NCI-H2029 (cell line): Measurements from ENCODE around the gene ZNF540.
"Not testable (repeated sequence)": the region's sequence is repeated elsewhere in the genome, so short reads cannot be mapped to it uniquely, and the experiment has no call there.

Experiments
- DNase-seq: peaks from one replicate; lab custom pipeline; 2025; lab: John Stamatoyannopoulos, UW

ZNF540 gene

DNA sequence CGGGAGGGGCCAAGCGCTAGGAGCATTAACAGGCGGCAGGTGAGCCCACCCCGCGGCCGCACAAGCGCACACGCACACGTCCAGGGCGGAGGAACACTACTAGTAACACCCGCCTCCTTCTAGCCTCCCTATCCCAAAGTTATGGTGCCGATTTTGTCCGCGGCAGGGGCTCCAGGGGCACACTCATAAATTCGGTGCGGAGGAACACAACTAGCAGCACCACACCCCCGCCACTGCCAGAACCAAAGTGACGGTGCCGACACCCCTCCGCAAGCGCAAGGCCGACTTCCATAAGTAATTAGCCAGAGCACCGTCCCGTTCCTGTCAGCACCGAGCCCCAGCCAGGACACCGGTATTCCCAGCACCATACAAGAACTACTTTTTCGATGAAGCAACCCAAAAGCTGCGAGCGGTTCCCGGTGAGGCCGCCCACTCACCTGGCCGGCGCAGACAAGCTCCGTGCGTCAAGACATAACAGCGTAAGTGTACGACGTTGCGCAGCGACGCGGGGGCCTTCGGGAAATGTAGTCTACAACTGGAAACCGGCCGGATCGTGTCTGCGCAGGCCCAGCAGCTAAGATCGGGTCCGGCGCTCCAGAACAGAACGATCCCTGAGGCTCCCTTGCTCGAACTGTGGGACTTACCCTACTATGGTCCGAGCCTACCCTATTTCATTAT, at the start of gene ZNF540, which contains the start of gene ZNF571:
ZNF540 (plus strand) TSS at position 573 of the 678 bp plus-strand sequence. CDS start 3,572 bp downstream, outside the sequence.
ZNF571 (minus strand) TSS at position 489 of the 678 bp plus-strand sequence. CDS start 8,116 bp downstream, outside the sequence.
- peak; percentile 97 for DNase-seq

DNA sequence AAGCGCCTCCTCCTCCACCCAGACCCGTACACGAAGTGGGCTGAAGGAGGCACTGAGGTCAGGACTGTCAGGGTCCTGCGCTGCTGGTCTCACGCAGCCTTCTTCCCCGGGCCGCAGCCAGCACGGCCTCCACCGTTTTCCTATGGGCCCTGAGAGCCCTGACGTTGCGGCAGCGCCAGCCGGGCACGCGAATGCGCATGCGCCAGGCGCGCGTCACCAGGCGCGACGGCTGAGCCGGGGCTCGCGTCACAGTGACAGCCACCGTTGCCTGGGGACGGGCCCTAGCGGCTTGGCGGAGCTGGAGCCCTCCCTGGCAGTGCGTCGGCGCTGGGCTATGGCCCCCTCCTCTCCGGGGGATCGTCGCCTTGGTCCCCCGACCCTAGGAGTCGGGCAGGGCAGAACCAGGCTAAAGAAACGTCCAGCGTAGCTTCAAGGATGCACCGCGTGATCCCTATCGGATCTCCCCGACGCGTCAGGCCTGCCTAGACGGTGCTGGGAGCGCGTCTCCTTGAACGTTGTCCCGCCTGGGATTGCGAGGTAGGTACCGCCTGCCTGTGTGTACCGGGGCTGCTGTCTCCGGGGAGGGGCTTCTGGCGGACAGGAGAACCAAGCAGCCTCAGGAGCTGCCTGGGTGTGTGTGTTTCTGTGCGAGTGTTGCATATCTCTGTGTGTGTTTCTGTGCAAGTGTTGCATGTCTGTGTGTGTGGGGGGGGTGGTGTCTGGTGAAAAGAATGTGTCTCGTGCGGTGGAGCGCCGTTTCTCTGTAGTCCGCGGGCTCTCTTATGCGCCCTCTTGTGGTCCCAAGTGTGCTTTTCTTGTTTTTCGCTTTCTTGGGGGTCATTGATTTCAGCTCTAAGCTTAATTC, 43.3 kb upstream of the ZNF540 start:
- DNase-seq: no peak

DNA sequence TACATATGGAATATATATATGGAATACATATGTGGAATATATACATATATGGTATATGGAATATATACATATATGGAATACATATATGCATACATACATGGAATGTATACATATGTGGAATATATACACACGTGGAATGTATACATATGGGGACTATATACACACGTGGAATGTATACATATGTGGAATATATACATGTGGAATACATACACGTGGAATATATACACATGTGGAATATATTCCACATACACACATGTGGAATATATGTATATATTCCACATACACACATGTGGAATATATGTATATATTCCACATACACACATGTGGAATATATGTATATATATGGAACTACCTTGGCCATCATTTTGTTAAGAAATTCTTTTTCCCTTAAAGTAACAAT, 31.2 kb upstream of the ZNF540 start:
- no peak for DNase-seq

DNA sequence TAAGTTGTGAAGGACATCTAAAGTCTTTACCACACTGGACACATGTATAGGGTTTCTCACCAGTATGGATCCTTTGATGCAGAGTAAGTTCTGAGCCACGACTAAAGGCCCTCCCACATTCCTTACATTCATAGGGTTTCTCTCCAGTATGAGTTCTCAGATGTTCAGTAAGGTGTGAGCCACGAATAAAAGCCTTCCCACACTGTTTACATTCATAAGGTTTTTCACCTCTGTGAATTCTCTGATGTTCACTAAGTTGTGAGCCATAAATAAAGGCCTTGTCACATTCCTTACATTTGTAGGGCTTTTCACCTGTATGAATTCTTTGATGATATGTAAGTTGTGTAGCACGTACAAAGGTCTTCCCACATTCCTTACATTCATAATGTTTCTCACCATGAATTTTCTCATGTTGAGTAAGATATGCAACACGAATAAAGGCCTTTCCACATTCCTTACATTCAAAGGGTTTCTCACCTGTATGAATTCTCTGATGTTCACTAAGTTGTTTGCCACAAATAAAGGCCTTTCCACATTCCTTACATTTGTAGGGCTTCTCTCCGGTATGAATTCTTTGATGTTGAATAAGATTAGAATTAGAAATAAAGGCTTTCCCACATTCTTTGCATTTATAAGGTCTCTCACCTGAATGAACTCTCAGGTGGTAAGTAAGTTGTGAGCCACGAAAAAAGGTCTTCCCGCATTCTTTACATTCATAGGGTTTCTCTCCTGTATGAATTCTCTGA, 29.9 kb upstream of the ZNF540 start:
- DNase-seq: no peak

DNA sequence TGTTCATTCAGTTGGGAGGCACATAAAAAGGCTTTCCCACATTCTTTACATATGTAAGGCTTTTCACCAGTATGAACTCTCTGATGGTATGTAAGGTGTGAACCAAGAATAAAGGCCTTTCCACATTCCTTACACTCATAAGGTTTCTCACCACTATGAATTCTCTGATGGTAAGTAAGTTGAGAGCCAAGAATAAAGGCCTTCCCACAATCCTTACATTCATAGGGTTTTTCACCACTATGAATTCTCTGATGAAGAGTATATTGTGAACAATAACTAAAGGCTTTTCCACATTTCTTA, 29.4 kb upstream of the ZNF540 start:
- DNase-seq: no peak

DNA sequence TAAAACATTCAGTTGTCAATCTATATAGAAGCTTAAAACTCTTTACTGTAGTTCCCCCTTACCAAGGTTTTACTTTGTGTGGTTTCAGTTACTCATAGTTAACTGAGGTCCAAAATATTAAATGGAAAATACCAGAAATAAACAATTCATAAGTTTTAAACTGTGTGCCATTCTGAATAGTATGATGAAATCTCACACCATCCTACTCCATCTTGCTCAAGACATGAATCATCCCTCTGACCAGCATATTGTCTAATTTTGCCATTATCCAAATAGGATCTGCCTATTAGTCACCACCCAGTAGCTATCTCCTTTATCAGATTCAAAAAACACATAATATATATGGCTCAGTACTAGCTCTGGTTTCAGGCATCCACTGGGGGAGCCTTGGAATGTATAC, 22.5 kb upstream of the ZNF540 start:
- no peak for DNase-seq

DNA sequence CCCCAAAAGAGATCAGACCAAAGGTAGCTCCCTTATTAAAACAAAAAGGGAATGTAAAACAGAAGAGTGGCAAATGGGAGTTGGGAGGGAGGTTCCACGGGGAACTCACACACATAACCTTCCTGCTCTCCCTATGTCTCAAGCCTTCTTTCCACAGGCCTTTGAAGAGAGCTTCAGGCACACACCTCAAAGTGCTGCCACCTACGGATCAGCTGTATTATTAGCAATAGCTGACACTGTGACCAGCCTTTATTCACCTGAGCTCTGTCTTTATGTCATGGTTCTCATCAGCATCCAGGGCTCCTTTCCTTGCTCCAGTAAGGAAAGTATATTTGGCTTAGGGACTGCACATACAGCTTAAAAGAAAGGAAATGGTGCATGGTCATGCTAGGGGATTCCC, 11.3 kb upstream of the ZNF540 start:
- DNase-seq: no peak

DNA sequence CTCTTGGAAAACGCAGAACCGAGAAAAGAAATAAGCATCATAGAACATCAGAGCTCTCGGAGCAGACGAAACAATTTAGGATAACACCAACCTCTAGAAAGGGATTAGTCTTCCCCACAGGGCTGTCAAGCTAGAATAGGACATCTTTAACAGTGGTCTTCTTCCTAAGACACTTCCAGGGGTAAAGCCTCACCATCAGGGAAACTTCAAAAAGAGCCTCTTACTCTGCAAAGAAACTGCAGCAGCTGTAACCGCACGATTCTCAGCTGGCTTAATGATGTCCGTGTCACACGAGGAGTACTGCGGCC, 726 bp upstream of the ZNF540 start:
- no peak for DNase-seq

DNA sequence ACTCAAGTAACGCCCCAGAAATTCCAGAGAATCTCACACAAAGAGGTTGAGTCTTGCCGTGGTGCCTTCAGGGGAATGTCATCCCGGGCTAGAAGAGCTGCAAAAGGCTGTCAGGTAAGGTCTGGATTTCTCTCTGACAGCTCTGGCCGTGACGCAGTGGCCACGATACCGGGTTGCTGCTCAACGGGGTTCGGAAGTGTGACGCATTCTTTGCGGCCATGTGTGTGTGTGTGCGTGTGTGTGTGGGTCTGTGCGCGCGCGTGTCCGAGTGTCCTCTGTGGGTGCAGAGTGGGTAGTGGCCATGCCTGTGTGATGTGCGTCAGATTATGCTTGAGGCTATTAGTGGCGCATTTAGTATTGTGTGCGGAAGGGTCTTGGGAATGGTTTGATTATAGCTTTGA, 306 bp downstream of the ZNF540 start:
- DNase-seq: peak; percentile 43

DNA sequence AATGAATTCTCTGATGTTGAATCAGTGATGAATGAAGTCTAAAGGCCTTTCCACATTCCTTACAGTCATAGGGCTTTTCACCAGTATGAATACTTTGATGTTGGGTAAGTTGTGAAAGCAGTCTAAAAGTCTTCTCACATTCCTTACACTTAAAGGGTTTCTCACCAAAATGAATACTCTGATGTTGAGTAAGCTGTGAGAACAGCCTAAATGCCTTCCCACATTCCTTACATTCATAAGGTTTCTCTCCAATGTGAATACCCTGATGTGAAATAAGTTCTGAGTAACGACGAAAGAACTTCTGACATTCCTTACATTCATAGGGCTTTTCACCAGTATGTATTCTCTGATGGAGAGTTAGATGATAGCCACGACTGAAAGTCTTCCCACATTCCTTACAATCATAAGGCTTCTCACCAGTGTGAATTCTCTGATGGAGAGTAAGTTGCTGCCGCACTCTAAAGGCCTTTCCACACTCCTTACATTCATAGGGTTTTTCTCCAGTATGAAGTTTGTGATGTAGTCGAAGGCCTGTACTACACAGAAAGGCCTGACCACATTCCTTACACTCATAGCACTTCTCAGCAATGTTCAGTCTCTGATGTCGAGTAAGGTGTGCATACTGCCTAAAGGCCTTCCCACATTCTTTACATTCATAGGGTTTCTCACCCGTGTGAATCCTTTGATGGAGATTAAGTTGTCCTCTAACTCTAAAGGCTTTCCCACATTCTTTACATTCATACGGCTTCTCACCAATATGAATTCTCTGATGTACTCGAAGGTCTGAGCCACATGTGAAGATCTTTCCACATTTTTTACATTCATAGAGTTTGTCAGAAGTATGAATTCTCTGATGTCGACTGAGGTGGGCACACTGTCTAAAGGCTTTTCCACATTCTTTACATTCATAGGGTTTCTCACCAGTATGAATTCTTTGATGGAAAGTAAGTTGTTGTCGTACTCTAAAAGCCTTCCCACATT, 40.7 kb downstream of the ZNF540 start:
- DNase-seq: no peak

DNA sequence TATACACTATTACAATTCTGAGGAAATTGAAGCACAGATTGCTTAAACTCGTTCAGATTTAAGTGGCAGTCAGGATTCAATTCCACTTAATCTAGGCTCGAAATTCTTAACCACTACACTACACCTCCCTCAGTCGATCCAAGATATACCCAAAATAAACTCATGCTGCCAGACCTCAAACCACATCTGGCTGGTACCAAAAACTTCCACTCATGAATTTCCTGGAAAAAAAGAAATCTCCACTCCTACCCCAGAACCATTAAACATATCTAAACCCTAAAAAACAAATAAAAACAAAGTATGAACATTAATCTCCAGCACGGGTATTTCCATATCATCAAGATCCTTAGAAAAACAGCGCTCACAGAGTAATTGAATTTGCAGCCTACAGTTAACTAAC, 59.4 kb downstream of the ZNF540 start:
- DNase-seq: no peak

DNA sequence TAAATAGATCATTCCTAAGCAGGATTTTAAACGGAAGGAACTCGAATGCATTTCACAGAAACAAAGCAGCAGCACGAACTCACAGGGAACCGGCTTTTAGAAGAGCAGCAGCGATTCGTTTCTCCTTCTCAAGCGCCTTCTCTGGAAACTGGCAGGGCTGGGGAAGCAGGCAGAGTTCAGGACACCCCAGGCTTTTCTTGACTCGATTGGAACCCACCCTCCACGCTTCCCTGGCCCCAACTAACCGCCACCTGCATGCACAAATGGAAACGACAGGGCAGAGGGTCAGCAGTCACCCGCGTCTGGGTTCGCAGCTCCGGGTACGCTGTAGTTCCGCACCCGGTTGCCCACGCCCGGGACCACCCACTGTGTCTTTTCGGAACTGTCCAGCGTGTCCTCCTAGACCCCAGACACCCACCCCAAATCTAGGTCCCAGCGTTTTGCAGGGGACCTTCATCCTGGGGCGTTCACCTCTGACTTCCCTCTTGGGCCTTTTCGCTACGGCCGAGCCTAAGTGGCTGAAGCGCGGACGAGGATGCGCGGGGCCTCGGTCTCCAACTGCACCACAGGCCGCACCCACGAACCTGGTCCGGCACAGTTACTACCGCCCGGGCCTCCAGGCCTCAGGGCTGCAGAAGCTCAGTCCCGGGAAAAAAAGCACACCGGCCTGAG, 60.1 kb downstream of the ZNF540 start:
- peak; percentile 43 for DNase-seq

DNA sequence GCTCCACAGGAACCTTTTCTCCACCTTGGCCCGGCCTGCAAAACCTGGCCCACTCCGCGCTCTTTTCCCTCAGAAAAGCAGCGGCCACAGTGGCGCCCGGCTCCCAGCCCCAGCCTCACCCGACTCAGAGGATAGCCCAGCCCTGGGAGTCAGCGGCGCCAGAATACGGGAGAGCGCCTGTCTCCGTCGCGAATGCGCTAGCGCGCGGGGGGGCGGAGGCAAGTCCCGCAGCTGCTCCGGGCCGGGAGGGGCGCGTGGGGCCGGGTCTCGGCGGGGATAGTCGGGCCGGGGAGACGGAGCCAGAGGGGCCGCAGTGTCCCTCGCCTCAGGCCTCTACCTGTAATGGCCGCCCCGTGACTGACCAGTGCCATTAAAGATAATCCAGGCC, 60.6 kb downstream of the ZNF540 start, which contains the start of gene ZFP30:
ZFP30 (minus strand) TSS at position 165 of the 388 bp plus-strand sequence. CDS start 7,643 bp downstream, outside the sequence.
- peak; percentile 64 for DNase-seq

DNA sequence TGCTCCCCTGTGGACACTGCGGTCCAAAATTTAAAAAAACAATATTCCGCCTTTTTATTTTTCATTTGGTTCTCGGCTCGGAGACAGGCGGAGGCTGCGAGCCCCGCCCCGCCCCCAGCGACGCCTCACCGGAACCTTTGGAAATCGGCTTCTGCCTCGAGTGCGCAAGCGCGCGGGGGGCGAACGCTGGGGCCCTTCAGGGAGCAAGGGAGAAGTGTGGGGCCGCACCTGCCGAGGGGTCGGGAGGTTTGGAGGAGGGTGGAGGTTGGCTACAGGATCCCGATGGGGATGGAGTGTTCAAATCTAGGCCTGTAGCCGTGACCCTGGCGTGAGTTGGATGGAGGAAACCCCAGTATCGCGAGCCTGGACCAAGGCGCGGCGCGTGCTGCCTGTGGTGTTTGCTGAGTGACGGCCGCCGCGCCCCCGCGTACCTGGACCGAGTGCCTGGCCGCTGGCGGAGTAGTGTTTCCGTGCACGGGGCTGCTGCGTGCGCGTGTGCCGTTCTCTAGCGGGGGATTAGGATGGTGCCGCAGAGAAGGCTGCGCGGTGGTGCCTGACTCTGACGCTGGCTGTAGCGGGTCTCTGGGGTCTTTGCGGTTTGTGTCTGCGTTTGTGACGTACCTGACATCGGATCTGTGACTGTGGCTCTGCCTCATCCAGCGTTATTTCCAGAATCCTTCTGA, 61.2 kb downstream of the ZNF540 start:
- DNase-seq: peak; percentile 73

DNA sequence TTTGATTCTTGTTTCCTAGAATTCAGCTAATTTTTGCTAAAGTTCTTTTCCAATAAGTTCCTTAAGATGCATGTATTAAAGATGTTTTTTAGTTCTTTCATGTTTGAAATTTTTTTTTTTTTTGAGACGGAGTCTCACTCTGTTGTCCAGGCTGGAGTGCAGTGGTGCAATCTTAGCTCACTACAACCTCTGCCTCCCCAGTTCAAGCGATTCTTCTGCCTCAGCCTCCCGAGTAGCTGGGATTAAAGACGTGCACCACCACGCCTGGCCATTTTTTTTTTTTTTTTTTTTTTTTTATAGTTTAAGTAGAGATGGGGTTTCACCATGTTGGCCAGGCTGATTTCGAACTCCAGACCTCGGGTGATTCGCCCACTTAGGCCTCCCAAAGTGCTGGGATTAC, 62.5 kb downstream of the ZNF540 start:
- not testable (repeated sequence) for DNase-seq
